H1 (cell line): Measurements from ENCODE around the gene CYP26A1. TPM values are rescaled to one million over a fixed set of nuclear protein-coding genes. Genes with fewer than 3 reads are reported as not detected.

Source experiments
- HDAC6 ChIP-seq: IDR thresholded peaks from one replicate; pipeline ENCODE4 v1.7.1; 2012; ENCODE audit warnings: low read depth, mild to moderate bottlenecking, inconsistent platforms, low read length, moderate library complexity
- SIN3A ChIP-seq, 2 experiments: IDR thresholded peaks in 1 of 2; conservative IDR thresholded peaks in 1 of 2; 2 replicates each; pipeline ENCODE4 v1.6.1; 2011 to 2012; ENCODE audit warnings: low read length in 2 of 2, improper control_type of control experiment in 1 of 2, low read depth in 1 of 2, mild to moderate bottlenecking in 1 of 2
- TAF1 ChIP-seq: IDR thresholded peaks from 2 replicates; pipeline ENCODE4 v1.6.1; 2011; ENCODE audit warnings: mild to moderate bottlenecking, low read depth, low read length
- polyA plus RNA-seq, 7 experiments: library from polyadenylated mRNA; depleted of rRNA in 3 of 7; stranded (reverse) in 5 of 7; unstranded in 2 of 7; fragments of >200 nt in 5 of 7; fragments of 200-250 nt in 2 of 7; gene quantifications; 1 replicate in 5 of 7; 2 replicates in 1 of 7; 4 replicates in 1 of 7; pipeline versions ENCODE4 v1.2.1 to v1.2.3, GENCODE V29; 2011 to 2013; ENCODE audit warnings: missing spikeins in 2 of 7, mixed read lengths in 2 of 7
- total RNA-seq: library from RNA; stranded (reverse); fragmentation: NEBNext Ultra II Directional; extraction: Animal tissue kit (Norgen Biotek cat#: 25700); gene quantifications from 2 replicates; pipeline ENCODE4 v1.2.1, GENCODE V29; 2021

The CYP26A1 gene
- total and polyA plus RNA-seq, 2 of the 8 experiments (the other 6 are each of a cell fraction or from before 2014, with no cell fraction given): 5.0 to 9.1 TPM

GRCh38 chr10:93054486-93054885 is 19.2 kb upstream of the CYP26A1 start (continued):
- TF ChIP-seq SIN3A (conservative IDR thresholded peaks at IDR 0.05 in 1 of 2, IDR thresholded peaks at IDR 0.05 in 1 of 2; ENCODE audit: low read depth in 1 of 2, low read length in 2 of 2) (no peak), HDAC6 (no peak), TAF1 (no peak)
